Suppressor macrophage treated with lipopolysaccharide for 1 hour (primary cell): ENCODE results near the gene TSPOAP1.

Experiments used
- DNase-seq, 3 donors: peaks; one replicate each; pipeline ENCODE4 v3.0.0-alpha.2; 2020 to 2022

The TSPOAP1 gene

DNA sequence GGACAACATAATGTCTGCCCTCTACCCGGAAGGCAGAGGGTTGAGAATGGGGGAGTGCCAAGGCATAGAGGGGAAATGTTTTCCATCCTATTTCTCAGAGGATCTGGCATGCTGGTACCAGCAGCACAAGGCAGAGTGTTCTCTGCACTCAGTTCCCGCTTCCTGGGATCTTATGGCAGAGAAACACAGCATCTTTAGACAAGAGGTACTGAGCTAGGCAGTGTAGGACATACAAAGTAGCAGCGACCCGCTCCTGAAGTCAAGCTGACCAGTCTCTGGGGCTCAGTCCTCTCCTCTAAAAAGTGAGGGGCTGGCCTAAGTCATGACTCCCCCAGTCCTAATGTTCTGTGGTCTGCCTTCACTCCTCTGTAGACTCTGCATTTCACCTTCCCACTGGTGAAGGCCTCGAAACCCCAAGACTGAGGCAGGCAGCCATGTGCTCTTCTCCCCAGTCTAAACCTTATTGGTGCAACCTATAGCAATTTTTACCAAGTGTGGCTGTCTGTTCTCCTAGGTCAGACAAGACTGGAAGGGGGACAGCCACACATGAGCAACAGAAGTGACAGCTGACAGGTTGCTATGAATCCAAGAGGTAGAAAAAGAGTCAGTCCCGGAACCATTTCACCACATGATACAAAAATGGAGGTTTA, 11.3 kb upstream of the TSPOAP1 start:
- DNase-seq = no peak

DNA sequence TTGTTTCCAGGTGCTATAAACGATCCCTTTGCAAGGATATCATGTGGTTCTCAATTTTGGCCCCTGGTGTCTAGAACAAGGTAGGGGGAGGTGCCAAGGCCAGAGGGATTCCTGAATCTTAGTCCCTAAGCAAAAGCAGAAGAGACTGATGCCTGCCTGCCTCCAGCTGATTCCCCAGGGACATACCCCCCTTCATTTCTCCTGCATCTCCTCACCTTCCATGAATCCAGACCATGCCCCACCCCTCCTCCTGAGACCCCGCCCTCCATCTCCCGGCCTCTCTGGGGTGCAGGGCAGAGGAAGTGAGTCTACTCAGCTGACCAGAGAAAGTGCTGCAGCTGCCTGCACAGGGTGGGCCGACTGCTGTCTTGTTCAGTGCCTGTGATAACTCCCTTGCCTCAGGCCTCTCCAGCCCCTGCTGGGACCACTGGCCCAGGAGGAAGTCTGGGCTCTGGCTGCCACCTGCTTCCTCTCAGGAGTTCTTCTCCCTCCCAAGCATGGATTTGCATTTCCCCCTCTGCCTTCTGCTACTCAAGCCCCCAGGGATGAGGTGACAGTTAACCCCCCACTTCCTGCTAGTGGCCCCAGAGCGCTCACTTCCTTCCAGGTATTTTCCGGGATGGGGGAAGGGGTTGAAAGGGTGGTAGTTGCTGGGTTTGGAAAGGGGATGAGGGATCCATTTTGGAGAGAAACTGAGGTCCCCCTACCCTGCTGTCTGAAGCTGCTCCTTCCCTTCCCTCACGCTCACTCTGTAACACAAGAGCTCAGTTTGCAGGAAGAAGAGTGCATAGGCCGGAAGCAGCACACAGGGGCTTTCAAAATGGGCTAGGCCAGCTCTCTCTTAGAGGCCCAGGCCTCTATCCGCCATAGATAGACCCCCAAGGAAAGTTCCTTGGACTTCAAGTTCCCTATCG, 10.5 kb upstream of the TSPOAP1 start:
- peak; percentile 73 to 79 (median 74) for DNase-seq

DNA sequence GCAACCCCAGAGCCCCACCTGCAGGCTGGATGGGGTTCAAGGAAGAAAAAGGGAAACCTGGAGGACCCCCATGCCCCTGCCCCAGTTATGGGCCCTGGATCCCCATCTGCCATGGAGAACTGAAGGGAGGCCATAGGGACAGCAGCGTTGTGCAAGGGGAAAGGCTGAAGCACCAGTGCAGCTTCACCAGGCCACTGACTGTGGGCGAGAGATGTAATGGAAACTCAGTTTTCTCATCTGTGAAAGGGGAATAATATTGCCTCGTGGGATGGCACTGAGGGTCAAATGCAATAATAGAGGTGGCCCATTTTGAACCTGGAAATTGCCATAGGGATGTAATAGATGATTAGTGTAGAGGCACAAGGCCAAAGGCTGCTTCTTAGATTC, 9.9 kb upstream of the TSPOAP1 start:
- peak in 2 of 3 donors; percentile 56 to 58 for DNase-seq

DNA sequence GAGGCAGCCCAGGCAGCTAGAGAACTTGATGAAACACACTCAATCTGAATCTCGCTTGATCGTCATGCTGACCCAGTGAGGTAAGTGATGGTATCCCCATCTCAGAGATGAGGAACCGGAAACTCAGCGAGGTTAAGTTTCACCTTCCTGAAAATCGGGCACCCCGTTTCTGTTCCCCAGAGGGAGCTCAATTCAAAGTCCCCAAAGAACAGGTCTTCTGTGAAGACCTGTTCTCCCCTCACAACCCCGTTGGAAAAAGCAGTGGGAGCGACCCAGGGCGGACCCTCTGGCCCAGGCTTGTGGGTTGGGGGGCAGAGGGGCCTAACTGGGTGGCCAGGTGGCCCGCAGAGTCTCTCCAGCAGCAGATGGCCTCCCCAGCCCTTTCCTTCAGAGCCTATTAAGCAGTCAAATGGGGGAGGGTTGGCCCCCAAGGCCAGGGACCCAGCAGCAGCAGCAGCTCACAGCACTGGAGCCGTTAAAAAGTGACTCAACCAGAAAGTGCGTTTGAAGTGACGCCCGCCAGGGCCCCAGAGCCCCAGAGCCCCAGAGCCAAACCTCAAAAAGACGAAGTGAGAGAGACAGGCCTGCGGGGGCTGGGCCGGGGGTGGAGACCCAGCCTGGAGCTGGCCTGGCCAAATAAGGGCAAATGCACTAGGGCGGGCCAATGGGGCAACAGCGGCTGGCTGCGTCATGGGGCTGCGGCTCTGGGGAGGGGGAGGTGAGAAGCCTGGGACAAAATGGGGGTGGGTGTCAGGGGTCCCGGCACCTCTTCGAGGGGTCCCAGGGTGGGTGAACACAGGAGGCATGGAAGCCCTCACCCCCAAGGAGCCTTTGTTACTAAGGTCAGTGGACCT, 9.2 kb upstream of the TSPOAP1 start:
- DNase-seq = peak; percentile 97 to 98 (median 98)

DNA sequence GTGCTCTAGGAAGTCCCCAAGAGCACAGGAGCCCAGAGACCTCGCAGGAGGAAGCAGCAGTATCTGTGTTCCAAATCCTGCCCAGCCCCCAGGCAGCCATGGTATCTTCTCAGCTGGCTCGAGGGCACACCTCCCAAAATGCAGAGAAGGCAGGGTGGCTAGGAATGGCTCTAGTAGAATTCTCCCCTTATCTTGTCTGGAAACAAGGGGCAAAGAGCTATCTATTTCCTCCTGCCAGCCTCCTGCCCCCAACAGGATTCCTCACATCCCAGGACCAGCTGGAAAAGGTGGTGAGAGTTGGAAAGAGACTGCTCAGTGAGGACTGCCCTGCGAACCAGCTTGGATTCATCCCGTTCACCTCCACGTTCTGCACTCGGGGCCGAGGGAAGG, 8.6 kb upstream of the TSPOAP1 start:
- peak in 1 of 3 donors; percentile 33 for DNase-seq

DNA sequence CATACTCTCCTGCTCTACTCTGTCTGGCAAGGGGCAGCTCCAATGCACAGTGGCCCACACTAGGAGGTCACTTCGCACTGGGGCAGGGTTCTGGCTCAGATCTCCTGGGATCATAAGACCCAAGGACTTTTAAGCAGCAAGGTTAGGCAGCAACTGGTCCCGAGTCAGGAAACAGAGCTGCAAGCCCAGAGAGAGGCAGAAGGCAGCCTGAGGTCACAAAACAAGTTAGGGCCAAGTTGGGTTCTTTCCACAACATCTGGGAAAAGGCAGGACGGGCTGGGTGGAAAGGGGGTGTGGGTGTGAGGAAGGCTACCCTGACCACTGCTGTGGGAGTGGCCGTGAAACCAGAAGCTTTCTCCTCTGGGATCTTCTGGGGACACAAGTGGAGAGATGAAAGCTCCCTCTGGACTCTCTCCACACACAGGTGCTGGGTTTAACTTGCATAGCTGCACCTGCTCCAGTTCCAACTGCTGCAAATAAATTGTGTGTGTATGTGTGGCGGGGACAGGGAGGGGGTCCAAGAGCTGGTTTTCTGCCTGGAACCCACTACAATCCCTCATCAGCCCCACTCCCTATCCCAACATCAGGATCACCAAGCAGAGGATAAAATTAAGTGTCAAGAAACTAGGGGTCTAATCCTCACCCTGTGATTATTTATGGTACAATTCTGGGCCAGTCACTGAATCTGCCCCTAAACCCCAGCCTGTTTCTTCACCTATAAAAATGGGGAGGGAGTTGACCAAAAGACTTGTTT, 8.0 kb upstream of the TSPOAP1 start:
- peak in 2 of 3 donors; percentile 74 to 79 for DNase-seq

DNA sequence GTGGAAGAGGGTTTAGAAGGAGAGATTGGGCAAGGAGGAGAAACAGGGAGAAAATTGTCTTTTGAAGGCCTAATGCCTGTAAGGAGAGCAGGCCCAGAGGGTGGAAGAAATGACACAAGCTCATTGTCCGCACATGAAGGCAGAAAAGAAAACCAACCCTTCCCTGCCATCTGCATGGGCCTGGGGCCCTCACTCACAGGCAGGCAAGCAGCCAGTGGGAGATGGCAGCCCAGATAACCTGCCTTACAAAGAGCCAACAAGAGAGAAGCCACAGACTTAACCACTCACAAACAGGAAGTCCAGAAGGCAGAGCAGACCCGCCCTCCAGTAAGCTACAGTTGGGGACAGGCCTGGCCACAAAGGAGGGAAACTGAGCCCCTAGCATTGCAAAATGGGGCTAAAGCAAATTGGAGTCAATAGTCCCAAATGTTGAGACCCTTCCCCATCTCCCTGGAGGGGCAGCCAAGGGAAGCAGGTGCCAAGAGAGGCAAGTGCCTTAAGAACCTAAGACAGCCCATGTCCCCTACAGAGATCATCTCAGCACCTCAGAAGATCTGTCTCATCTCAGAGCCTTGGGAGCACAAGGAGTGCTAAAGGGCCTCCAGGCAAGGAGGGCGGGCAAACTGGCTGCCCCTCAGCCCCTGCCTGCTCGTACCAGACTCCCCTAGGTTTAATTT, 7.3 kb upstream of the TSPOAP1 start:
- DNase-seq = peak in 2 of 3 donors; percentile 49 to 52

DNA sequence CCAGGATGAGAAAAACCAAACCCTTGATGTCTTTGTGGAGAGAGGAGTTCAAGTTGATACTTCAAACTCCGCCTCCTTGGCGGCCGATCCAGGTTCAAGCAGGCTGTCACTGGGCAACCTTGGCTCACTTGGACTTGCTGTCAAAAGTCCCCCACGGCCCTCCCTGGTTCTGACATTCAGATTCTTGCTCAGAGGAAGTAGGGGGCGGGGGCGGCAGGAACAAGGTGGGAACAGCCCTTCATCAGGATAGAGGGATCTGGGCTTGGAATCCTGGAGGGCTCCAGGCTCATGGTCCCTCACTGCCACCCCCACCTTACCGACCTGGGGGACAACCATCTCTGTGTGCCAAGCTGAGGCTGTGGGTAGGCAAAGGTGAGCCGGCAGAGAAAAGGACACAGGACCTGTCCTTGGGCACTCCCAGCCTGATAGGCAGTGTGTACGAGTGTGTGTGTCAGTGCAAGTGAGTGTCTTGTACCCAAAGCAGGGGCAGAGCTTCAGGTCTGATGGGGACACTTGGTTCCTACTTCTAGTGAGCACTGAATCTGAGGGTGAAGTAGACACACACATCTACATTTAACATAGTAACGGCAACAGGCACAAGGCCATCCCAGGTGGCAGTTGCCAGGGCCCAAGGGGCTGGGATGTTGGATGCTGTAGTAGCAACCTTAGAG, 6.6 kb upstream of the TSPOAP1 start:
- peak in 2 of 3 donors; percentile 45 to 61 for DNase-seq

DNA sequence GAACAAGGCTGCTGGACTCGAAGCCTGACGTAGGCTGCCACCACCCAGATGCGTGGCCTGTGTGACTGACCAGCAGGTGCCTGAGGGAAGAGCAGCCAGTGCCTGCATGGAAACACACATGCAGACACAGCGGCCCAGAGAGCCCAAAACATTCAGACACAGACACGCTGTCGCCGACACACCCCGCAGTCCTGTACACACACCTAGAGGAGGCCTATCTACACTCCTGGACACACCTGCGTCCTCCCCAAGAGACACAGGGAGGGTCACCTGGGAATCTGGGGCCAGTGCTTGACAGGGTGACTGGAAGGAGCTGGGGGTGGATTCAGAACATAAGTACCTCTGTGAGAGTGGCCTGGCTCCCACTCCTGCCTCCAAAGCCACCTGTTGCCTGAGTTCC, 6.1 kb upstream of the TSPOAP1 start:
- DNase-seq = no peak

DNA sequence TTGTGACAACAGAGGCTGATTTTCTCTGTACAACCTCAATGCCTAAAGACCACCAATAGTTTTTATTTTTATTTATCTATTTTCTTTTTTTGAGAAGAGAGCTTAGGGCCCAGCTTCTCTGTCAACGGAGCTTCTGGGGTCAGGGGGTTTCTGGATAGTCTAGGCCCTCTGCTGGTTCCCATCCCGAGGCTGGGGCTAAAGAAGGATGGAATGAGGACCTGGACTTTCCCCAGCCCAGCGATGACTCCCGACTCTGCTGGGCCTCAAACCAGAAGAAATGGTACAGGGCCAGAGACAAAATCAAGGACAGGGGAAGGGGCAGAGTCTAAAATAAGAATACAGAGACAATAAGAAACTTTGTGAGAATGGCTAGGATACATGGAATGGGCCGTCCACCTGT, 5.7 kb upstream of the TSPOAP1 start:
- peak in 2 of 3 donors; percentile 53 to 54 for DNase-seq

DNA sequence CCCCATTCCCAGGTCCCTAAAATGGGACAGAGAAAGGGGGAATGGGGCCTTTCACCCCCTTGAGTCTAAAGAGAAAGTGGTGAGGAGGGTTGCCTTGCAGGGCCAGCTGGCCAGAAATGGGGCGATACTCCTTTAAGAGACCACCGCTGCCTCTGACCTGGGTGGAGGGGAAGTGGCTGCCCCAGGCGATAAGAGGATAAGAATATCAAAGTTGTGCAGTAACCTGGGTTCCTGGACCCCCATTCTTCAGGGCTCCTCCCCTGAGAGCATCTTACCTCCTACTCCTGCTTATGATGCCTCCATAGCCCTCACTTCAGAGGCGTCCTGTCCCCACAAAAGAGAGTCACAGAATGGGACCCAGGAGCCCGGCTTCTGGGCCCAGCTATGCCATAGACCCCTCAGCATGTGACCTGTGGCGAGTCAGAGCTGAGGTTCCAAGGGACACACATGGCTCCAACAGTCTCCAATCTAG, 5.2 kb upstream of the TSPOAP1 start:
- no peak for DNase-seq

DNA sequence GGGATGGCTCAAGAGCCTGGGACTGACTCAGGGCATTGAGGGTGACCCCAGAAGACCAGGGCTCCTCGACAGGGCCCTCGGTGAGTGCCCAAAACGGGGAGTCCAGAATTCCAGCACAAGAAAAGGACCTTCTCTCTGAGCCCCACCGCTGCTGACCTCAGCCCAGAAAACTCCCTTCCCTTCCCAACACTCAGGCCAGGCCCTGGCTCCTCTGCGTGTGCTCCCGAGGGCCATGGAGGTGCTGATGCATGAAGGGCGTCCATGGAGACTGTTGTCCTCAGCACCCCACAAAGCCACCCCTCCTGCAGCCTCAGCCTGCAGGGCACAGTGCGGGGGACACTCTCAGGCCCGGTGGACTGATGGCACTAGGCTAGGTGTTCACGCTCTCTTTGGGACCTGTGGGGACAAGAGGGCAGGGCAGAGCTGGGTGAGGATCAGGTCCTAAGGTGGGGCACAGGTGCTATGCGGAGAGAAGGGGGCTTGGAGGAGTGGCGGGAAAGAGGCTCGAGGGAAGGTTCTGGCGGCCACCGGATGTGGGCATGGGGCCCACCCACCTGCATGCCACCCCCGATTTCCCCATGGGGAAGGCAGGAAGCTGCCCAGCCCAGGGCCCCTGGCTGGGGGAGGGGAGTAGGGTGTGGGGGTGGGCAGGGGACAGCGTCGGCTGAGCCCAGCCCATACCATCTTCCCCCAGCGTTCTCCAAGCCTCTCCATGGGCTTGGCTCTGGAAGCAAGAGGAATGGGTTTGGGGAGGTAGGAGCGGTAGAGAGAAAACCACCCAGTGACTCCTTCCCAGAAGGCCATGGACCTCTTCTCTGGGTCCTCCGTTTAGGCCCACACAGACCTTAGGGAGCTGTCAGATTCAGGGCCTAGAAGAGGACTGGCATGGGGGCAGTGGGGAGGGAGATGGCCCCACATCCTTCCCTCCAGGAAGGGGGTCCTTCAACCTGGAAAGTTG, 4.5 kb upstream of the TSPOAP1 start:
- peak; percentile 59 to 79 (median 73) for DNase-seq

DNA sequence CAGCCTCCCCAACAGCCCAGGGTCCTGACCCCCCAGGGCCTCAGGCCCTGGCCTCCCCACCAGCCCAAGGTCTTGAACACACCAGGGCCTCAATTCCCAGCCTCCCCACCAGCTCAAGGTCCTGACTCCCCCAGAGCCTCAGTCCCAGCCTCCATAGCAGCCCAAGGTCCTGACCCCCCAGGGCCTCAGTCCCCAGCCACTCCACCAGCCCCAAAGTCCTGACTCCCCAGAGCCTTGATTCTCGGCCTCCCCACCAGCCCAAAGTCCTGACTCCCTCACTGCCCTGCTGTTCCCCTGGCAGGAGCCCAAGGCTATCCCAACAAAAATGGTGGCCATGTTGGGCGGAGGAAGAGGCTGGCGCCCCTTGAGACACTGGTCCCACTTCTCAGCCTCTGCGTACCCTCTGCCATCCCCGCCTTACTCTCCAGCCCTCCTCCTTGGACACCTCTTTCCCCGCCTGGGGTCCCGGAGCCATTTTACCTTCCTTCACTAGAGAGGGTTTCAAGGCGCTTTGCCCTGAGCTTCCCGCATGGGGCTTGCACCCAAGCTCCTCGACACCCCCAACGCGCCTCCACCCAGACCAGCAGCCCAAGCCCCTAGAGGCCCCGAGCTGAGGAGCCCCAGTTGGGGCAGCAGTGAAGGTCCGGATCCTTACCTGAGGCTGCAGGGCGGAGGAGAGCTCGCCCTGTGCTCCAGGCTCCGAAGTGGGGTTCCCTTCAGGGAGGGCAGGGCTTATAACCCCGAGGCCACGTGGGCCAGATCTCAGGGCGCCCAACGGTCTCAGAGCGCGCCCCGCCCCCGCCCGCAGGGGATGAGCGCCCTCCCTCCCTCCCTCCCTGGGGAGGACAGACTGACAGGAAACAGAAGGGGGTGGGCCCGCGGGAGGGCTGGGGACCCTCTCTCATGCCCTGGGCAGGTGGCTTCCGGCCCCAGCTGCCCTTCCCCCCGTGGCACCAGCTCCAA, 3.5 kb upstream of the TSPOAP1 start:
- DNase-seq = peak; percentile 83 to 94 (median 88)

DNA sequence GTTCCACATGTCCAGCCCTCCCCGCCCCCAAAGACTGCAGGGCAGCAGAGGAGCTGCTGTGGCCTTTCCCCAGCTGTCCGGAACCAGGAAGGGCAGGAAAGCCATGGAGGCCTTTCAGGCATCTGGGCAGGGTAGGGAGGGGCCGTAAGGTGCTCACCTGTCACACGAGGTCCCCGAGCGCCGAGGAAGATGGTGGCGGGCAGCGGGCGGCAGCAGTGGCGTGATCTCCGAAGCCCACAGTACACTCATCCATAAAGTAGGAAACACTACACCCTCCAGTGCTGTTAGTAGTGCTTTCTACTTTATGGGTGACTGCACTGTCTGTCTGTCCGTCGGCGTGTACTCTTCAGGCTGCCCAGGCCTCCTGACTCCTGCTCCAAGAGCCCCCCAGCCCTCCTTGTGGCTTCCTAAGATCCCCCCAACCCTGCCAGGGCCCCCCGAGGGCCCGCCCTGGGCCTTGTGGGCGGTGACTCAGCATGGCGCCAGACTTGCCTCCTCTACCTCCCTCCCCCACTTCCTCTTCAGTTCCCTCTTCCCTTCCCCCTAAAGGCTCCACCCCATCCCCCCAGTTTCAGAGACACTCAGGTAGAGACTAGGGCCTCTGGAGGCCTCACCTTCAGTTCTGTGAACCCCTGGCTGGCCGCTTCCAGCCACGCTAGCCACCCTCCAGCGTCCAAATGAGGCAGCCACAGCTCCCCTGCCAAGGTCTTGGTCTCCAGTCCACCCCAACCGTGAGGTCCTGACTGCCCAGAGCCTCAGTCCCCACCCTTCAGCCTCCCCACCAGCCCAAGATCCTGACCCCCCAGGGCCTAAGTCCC, 2.6 kb upstream of the TSPOAP1 start:
- peak; percentile 71 to 84 (median 74) for DNase-seq

DNA sequence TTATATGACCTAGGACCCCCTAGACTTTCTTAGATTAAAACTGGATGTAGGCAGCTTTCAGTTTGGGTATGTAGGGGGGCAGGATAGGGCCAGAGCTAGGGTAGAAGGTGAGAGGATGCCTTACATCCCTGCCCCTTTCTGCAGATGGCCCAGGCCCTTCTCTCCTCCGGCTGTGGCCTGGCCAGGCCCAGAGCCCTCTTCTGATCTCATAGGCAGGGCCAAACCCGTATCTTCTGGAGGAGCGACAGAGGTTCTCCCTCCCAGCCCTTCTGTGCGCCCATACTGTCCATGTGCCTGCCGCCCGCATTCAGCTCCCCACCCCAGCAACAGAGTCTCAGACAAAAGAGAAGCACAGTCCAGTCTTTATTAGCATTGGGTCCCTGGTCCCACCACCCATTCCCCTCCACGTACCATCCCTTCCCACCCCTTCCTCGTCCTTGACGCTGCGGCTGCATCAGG, 2.0 kb upstream of the TSPOAP1 start:
- peak in 1 of 3 donors; percentile 26 for DNase-seq

DNA sequence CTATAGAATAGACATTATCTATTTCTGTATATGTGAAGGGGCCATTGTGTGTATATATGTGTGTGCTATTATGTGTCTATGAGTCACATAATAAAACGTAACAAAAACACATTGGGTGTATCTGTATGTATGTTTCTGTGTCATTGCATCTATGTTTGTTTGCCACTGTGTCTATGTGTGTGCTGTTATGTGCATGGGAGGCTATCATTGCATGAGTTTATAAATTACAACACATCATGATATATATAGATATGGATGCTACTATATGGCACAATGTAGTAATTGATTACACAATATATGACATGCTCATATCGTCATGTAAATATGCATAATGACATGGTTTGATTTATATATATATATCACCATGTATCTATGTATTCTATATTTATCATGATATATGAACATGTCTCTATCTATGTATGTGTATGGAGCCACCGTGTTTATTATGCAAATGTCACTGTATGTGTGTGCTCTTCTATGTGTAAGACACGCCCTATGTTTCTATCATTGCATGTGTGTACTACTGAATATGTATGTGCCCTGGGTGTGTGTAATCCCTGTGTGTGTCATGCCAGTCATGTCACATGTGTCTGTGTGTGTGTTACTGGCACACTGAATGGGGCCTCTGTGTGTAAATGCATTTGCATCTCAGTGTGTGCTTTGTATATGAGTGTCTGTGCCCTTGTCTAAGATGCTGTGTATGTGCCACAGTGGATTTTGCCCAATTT, 1.4 kb upstream of the TSPOAP1 start:
- DNase-seq = peak in 1 of 3 donors; percentile 62
